Osteoblast (primary cell): ENCODE results near the gene PDZD11. TPM values are rescaled to one million over a fixed set of nuclear protein-coding genes. Genes with fewer than 3 reads are reported as not detected.

Experiments
- DNase-seq: peaks from one replicate; pipeline ENCODE4 v3.0.0; 2011; ENCODE audit warnings: low spot score, mixed read lengths; ENCODE audit not compliant: insufficient read length; ENCODE audit errors: missing footprints
- H2AFZ ChIP-seq: 2 replicates; pipeline ENCODE4 v1.6.0; 2011; ENCODE audit warnings: mild to moderate bottlenecking, low read length
- H3K27ac ChIP-seq: 2 replicates; pipeline ENCODE4 v1.5.1; 2011; ENCODE audit warnings: mild to moderate bottlenecking, low read depth, low read length, moderate library complexity
- H3K27me3 ChIP-seq: 2 replicates; pipeline ENCODE4 v1.6.0; 2012; ENCODE audit warnings: mild to moderate bottlenecking, control low read depth, inconsistent platforms, low read length, moderate library complexity; ENCODE audit not compliant: insufficient read depth
- H3K36me3 ChIP-seq: 2 replicates; pipeline ENCODE4 v1.5.1; 2011; ENCODE audit warnings: mild to moderate bottlenecking, low read length, control low read depth, moderate library complexity; ENCODE audit not compliant: insufficient read depth
- H3K4me1 ChIP-seq: 2 replicates; pipeline ENCODE4 v1.5.1; 2011; ENCODE audit warnings: mild to moderate bottlenecking, low read length, control low read depth, moderate library complexity; ENCODE audit not compliant: insufficient read depth
- H3K4me2 ChIP-seq: 2 replicates; pipeline ENCODE4 v1.6.0; 2011; ENCODE audit warnings: mild to moderate bottlenecking, low read length; ENCODE audit not compliant: insufficient read depth
- H3K4me3 ChIP-seq: fragments of 200-600 bp; sonication (generic); 3 replicates; pipeline ENCODE4 v1.5.1; 2012; ENCODE audit warnings: mild to moderate bottlenecking, low read length, inconsistent platforms; ENCODE audit not compliant: insufficient read depth
- H3K79me2 ChIP-seq: 2 replicates; pipeline ENCODE4 v1.6.0; 2012; ENCODE audit warnings: mild to moderate bottlenecking, low read length, control low read depth, inconsistent platforms; ENCODE audit not compliant: insufficient read depth
- H3K9me3 ChIP-seq: 2 replicates; pipeline ENCODE4 v1.5.1; 2011; ENCODE audit warnings: low read depth, low read length, control low read depth
- H4K20me1 ChIP-seq: 2 replicates; pipeline ENCODE4 v1.6.0; 2012; ENCODE audit warnings: mild to moderate bottlenecking, low read length, control low read depth; ENCODE audit not compliant: insufficient read depth
- small RNA-seq: library from RNA; depleted of rRNA; stranded (forward); fragments of <200 nt; gene quantifications from one replicate; pipeline ENCODE3, GENCODE V24; 2012
- total RNA-seq: library from RNA; depleted of rRNA; stranded (reverse); fragments of >200 nt; gene quantifications from 2 replicates; pipeline ENCODE4 v1.2.3, GENCODE V29; 2012
- TF ChIP-seq, protein P1 (sequence below): IDR thresholded peaks from 2 replicates; pipeline ENCODE4 v1.5.1; 2011; ENCODE audit warnings: mild to moderate bottlenecking, low read depth, low read length, moderate library complexity; ENCODE audit errors: extremely low read depth

The PDZD11 gene
- total RNA-seq, 1 donor: 43.4 TPM

DNA sequence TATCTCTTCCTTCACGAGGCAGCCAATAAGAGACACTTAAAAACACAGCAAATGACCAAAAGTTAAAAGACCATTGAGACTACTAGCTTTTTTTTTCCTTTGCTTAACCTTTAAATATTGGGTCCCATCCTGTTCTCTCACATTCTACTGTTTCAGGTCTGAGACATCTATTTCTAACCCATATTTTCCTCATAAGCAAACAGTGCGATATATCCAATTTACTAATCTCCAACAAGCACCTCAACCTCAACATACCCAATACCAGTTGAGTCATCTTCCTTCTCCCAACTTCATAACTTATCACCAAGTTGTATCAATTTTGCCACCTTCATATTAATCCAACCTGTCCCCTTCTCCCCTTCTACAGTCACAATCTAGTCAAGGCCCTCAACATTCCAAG lies 48.2 kb downstream of the PDZD11 start:
- Histone ChIP-seq H3K4me3 (no peak overlapping the region), H2AFZ (no peak overlapping the region), H3K36me3 (no peaks in the 10 kb centered on the region), H3K9me3 (no peaks in the 10 kb centered on the region), H3K4me1 (peaks cover 5% of the 10 kb centered on the region), H3K4me2 (no peak overlapping the region), H4K20me1 (no peaks in the 10 kb centered on the region), H3K27ac (no peak overlapping the region), H3K27me3 (peaks cover 12% of the 10 kb centered on the region), H3K79me2 (no peaks in the 10 kb centered on the region)
- TF ChIP-seq, protein P1, sequence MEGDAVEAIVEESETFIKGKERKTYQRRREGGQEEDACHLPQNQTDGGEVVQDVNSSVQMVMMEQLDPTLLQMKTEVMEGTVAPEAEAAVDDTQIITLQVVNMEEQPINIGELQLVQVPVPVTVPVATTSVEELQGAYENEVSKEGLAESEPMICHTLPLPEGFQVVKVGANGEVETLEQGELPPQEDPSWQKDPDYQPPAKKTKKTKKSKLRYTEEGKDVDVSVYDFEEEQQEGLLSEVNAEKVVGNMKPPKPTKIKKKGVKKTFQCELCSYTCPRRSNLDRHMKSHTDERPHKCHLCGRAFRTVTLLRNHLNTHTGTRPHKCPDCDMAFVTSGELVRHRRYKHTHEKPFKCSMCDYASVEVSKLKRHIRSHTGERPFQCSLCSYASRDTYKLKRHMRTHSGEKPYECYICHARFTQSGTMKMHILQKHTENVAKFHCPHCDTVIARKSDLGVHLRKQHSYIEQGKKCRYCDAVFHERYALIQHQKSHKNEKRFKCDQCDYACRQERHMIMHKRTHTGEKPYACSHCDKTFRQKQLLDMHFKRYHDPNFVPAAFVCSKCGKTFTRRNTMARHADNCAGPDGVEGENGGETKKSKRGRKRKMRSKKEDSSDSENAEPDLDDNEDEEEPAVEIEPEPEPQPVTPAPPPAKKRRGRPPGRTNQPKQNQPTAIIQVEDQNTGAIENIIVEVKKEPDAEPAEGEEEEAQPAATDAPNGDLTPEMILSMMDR: no peak
- no peak for DNase-seq

DNA sequence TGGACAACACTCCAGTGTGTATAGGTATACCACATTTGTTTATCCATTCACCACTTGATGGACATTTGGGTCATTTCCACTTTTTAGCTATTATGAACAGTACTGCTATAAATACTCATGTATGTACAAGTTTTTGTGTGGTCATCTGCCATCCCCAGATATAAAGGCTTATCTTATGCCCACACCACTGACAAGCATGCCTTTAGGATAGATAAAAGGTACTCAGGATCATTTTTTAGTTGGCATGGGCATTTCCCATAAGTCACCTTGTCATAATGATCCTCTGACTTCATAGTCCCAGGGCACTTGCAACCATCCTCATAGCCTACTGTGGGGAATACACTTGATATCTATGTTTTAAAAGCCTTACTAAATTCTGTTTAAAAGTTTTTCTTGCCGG lies 49.0 kb downstream of the PDZD11 start:
- H3K27ac ChIP-seq: no peak overlapping the region
- no peaks in the 10 kb centered on the region for H4K20me1 ChIP-seq
- H3K4me2 ChIP-seq: no peak overlapping the region
- H3K36me3 ChIP-seq: no peaks in the 10 kb centered on the region
- H2AFZ ChIP-seq: no peak overlapping the region
- TF ChIP-seq, protein P1: no peak
- H3K9me3 ChIP-seq: no peaks in the 10 kb centered on the region
- no peak overlapping the region for H3K4me3 ChIP-seq
- H3K27me3 ChIP-seq: peaks cover 13% of the 10 kb centered on the region
- DNase-seq: no peak
- peaks cover 5% of the 10 kb centered on the region for H3K4me1 ChIP-seq
- no peaks in the 10 kb centered on the region for H3K79me2 ChIP-seq

Small RNA genes within 50 kb of the gene (small RNA-seq; reads per million reads assigned to genes)
- not detected for gene RNA5SP507

Other genes with a start within 250 kb of the PDZD11 start
- not detected in 2 replicates for gene AWAT2, start 240.0 kb downstream of the PDZD11 start, total RNA-seq
- gene OTUD6A, start 227.5 kb downstream of the PDZD11 start, total RNA-seq: not detected in 2 replicates
- gene IGBP1, start 156.5 kb downstream of the PDZD11 start, total RNA-seq: 85.0 and 88.1 TPM in 2 replicates
- gene DGAT2L6, start 112.4 kb downstream of the PDZD11 start, total RNA-seq: not detected in 2 replicates
- not detected in 2 replicates for gene AWAT1, start 55.3 kb downstream of the PDZD11 start, total RNA-seq
- gene P2RY4, start 29.7 kb downstream of the PDZD11 start, total RNA-seq: under 0.01 and 0.29 TPM in 2 replicates
- not detected in 2 replicates for gene ARR3, start 21.6 kb downstream of the PDZD11 start, total RNA-seq
- not detected in 2 replicates for gene RAB41, start 7.8 kb downstream of the PDZD11 start, total RNA-seq
- gene KIF4A, start 177 bp upstream of the PDZD11 start, total RNA-seq: 2.1 and 2.2 TPM in 2 replicates
- not detected in 2 replicates for gene GDPD2, start 133.4 kb upstream of the PDZD11 start, total RNA-seq
- 7.7 and 8.0 TPM in 2 replicates for gene DLG3, start 154.9 kb upstream of the PDZD11 start, total RNA-seq